NCI-H2081 (cell line): Measurements from ENCODE around the gene ILDR2.

ENCODE experiments used
- DNase-seq, 2 experiments: peaks; one replicate each; lab custom pipeline; 2025; lab: John Stamatoyannopoulos, UW

The ILDR2 gene, protein sequence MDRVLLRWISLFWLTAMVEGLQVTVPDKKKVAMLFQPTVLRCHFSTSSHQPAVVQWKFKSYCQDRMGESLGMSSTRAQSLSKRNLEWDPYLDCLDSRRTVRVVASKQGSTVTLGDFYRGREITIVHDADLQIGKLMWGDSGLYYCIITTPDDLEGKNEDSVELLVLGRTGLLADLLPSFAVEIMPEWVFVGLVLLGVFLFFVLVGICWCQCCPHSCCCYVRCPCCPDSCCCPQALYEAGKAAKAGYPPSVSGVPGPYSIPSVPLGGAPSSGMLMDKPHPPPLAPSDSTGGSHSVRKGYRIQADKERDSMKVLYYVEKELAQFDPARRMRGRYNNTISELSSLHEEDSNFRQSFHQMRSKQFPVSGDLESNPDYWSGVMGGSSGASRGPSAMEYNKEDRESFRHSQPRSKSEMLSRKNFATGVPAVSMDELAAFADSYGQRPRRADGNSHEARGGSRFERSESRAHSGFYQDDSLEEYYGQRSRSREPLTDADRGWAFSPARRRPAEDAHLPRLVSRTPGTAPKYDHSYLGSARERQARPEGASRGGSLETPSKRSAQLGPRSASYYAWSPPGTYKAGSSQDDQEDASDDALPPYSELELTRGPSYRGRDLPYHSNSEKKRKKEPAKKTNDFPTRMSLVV

DNA sequence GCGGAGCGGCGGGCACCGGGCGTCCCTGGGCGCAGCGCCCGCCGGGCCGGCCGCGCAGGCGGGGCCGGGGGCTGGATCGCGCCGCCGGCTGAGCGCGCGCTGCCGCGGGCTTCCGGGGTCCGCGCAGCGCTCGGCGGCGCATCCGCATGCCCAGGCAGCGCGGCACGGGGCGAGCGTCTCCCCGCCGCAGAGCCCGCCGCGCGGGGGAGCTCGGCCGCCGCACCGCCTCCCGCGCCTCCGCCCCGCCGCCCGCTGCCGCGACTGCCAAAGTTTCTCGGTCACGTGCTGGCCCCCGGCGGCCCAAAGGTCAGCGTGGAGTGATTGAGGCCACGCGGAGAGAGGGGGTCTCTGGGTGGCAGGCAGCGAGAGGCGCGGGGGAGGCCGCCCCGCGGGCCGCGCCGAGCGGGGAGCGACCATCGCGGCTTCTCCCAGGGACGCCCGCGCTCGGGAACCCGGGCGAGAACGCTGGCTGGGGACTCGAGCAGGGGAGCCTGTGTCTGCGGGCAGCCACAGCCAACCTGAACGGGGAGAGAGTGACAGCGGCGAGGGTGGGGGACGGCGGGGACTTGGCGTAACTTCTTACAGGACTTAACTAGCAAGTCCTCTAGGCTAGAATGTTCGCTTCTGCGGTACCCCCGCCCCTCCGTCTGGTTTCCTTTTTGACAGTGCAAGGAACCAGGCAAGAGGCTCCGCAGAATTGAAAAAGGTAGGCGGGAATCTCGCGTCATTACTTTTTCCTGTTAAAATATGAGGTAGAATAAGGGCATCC, at the start of gene ILDR2:
ILDR2 (minus strand) TSS at position 180 of the 769 bp plus-strand sequence. CDS start 272 bp downstream, outside the sequence.
- DNase-seq = peak; percentile 29 to 45

- DNase-seq = no peak
Observed at GRCh38 chr1:167022384-167022783, 47.0 kb upstream of the ILDR2 start.

- no peak for DNase-seq
Observed at GRCh38 chr1:167016100-167016750, 40.9 kb upstream of the ILDR2 start.

DNA sequence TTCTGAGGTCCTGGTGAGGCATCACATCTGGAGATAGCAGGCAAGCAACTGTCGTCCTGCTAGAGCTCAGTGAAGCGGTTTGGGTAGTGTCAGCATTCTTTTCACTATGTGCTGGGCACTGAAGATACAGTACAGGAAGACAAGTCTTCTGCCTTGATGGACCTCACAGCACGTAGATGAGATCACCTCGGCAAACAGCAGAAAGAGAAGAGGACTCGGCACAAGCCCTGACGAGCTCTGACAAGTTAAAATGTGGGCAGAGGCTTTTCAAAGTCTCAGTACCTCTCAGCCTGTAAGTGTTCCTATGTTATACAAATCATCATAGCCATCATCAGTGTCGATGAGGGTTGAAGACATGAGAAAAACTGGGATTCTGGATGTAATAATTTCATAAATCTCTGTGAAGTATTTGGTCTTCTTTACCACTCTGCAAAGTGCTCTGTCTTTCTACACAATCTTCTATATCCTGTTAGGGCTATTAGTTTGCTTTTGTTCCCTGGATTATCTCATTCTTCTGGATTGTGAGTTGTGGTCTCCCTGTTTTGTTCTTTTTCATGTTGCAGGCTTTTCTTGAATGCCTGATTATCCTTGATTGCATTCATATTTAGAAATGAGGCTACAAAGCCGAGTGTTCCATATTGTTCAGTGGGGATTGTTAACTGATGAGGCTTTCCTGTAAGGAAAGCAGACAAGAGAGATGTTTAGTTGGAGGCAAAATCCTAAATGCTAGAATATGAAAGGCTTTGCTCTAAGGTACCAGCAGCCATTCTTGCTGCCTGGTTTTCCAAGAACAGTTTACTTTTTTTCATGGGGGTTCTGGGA, 38.0 kb upstream of the ILDR2 start:
- DNase-seq = no peak

GRCh38 chr1:167012570-167012969, 37.2 kb upstream of the ILDR2 start:
- no peak for DNase-seq

DNA sequence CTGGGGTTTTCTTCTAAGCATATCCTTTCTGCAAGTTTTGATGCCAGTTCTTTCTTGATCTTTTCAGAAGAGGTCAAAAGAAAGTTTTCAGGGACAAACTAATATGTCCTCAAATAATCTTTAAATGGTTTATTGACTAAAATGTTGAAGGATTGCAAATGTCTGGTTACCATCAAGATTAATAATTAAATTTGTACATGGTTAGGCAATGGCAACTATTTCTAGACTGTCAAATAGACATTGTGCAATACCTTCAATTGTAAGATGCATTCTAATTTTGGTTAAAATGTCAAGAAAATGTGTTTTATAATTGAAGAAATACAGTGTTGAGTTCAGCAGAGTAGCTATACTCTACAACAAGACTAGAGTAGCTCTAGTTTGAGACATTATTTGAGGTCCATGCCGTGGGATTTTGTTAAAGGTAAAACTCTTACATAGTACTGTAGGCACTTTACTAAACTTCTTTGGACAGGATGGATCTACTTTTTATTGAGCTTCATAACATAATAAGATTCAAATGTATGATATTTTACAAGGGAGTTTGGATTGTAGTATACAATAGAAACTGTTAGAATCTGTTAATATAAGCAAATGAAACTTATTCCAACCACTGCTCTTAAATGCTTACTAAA, 36.3 kb upstream of the ILDR2 start:
- DNase-seq = no peak

DNA sequence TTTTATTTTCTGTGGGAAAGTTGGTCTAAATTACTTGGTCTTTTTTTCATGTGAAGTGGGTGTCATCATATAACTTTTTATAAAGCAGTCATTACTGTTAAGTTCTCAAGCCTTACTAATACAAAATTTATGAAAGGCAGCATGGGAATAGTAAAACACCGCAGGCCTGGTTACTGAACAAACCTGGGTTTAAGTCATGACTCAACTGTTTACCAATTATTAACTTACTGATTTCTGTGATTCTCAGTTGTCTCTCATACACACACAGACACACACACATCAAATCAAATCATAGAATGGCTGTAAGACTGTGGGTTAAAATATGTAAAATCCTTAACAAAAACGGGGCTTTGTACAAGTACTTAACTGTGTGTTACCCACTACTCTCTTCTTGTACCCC, 28.4 kb upstream of the ILDR2 start:
- DNase-seq = no peak

- no peak for DNase-seq
Observed at GRCh38 chr1:167002354-167002753, 27.0 kb upstream of the ILDR2 start.

DNA sequence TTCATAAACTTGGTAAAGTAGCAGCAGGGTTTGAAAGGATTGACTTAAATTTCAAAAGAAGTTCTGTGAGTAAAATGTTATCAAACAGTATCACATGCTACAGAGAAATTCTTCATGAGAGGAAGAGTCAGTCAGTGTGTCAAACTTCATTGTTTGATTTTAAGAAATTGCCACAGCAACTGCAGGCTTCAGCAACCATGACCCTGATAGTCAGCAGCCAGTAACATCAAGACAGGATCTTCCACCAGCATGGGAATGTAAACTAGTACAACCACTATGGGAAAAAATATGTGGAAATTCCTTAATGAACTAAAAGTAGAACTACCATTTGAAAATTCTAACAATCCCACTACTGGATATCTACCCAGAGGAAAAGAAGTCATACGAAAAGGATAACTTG, 25.2 kb upstream of the ILDR2 start:
- no peak for DNase-seq

- no peak for DNase-seq
Observed at GRCh38 chr1:166999500-167000055, 24.2 kb upstream of the ILDR2 start.

GRCh38 chr1:166999075-166999474, 23.7 kb upstream of the ILDR2 start:
- DNase-seq = no peak

DNA sequence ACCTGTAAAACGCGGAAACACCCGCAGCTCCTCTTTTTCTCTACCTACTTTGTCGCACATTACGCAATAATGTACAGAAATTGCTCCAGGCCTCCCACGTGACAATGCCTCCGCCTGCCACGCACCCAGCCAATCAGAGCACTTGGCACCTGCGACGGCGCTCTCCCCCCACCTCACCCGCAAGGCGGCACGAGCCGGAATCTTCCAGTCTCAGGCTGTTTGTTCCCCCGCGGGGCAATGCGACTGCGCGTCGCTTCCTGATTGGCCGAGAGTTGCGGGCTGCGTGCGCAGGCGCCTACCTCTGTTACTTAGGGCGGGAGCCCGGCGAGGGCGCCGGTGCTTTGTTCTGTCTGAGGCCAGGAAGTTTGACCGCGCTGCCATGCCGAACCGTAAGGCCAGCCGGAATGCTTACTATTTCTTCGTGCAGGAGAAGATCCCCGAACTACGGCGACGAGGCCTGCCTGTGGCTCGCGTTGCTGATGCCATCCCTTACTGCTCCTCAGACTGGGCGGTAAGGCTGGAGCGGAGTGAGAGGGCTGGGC, 13.7 kb upstream of the ILDR2 start, which contains the start of gene MAEL:
MAEL (plus strand) TSS at position 307 of the 542 bp plus-strand sequence; CDS start at position 380, 73 bp downstream.
- DNase-seq = no peak

DNA sequence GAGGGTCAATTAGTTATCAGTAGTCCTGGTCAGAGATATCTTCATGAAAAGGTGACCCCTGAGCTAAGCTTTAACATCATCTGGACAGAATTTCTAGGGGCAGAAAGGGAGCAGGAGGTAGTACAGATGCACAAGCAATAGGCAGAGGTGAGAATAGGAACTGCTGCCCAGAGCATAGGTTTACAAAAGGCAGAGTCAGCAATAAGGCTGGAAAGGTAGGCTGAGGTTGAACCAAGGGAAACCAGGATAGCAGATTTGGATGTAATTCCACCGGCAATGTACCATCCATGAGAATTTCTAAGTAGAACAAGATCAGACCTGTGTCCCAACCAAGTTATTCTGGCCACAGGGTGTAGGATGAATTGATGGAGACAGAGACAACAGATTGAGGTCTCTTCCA, 6.2 kb upstream of the ILDR2 start:
- DNase-seq = no peak

DNA sequence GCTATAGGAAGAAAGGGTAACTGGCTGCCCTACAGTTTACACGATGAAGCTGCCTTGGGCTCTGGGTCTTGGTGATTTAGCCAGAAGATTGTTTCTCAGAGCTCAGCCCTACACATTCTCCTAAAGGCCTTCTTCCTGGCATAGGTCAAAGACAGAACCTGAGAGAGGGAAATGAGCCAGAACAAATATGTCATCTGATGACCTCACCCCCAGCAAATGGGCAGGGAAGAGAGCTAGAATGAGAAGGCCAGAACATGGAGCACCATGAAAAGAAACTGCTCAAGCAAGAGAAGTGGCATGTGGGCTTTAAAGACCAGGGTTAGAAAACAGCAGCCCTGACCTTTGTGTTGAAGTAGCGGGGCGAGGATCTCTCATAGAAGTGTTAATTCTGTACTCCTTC, 5.5 kb upstream of the ILDR2 start:
- peak in 1 of 2 experiments; percentile 46 for DNase-seq

GRCh38 chr1:166980383-166980782, 5.0 kb upstream of the ILDR2 start:
- peak; percentile 41 to 88 for DNase-seq

- no peak for DNase-seq
Observed at GRCh38 chr1:166978821-166979220, 3.5 kb upstream of the ILDR2 start.

DNA sequence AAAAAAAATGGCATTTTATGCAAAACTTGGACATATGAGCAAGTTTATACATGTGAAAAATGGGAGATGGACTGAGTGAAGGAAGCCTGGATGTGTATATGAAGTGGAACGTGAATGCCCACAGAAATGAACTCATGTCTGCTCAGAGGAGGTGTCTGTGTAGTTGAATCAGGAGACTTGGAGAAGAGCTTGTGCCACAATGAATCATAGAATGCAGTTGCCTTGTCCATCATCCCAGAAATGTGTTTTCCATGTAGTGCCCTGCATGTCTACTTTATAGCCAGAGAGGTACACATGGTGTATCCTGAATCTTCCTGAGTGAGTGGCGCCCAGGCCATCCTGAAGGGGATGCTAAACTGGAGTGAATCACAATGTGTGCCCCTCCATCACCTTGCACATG, 2.6 kb upstream of the ILDR2 start:
- no peak for DNase-seq

DNA sequence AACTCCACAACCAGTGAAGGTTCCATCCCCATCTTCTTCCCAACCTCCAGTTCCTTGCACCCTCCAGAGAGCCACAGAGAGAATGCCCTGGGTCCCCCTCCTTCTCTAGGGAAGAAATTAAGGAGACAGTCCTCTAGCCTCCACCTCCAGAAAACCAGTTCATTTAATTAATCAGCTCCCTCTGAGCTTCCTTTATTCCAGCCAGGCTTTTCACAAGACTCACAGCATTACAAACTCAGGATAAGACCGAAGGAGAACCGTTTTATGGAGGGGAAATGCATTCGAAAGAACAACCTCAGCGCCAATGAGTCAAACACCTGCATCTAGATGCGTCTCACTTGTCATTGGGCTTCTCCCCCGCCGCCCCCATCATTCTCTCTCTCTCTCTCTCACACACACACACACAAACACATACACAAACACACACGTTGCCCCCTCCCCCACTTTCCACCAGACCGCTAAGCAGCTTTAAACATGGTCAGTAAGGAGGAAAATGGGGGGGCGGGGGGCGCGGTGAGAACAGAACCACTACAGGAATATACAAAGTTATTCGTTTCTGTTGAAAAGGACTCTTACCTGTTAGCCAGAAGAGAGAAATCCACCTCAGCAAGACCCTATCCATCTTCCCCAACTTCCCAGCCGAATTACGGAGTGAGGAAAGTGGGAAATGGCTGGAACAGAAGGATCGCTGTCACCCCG, 544 bp downstream of the ILDR2 start:
- DNase-seq = no peak

DNA sequence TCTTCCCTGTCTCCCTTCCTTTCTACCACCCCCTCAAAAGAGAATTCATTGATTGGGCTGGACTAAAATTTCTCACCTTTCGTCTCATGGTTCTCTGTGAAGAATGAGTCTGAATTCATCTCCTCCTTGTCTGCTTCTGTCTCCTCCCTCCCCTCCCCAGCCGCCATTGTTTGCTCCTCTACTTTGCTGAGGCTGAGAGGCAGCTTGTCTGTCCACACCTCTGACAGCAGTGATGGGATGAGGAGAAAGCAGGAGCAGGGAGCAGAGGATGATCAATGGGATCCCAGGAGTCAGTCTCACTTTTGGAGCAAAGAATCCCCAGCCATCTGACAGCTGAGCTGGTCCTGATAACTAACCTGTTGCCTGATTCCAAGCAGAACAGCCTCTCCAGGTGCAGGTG, 2.5 kb downstream of the ILDR2 start:
- DNase-seq = no peak

DNA sequence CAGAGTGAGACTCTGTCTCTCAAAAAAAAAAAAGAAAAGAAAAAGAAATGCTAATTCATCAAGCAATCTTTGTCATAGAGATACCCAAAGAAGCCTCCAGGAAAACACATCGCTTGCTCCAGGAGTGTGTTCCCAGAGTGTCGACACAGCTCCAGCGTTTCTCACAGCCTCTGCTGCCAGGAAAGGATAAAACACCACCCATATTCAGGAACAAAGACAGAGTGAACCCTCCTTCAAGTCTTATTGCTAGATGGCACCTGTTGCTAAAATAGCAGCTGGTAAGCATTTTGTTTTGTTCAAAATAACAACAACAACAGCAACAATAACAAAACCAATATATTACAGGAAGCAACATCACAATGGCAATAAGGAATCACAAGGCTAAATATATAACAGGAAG, 3.1 kb downstream of the ILDR2 start:
- DNase-seq = no peak
